ENCODE data around the gene STK31. TPM values are rescaled to one million over a fixed set of nuclear protein-coding genes. Genes with fewer than 3 reads are reported as not detected.
"Not testable (repeated sequence)": the region's sequence is repeated elsewhere in the genome, so short reads cannot be mapped to it uniquely, and the experiment has no call there.

The STK31 gene, protein sequence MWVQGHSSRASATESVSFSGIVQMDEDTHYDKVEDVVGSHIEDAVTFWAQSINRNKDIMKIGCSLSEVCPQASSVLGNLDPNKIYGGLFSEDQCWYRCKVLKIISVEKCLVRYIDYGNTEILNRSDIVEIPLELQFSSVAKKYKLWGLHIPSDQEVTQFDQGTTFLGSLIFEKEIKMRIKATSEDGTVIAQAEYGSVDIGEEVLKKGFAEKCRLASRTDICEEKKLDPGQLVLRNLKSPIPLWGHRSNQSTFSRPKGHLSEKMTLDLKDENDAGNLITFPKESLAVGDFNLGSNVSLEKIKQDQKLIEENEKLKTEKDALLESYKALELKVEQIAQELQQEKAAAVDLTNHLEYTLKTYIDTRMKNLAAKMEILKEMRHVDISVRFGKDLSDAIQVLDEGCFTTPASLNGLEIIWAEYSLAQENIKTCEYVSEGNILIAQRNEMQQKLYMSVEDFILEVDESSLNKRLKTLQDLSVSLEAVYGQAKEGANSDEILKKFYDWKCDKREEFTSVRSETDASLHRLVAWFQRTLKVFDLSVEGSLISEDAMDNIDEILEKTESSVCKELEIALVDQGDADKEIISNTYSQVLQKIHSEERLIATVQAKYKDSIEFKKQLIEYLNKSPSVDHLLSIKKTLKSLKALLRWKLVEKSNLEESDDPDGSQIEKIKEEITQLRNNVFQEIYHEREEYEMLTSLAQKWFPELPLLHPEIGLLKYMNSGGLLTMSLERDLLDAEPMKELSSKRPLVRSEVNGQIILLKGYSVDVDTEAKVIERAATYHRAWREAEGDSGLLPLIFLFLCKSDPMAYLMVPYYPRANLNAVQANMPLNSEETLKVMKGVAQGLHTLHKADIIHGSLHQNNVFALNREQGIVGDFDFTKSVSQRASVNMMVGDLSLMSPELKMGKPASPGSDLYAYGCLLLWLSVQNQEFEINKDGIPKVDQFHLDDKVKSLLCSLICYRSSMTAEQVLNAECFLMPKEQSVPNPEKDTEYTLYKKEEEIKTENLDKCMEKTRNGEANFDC
- total RNA-seq (2014; rRNA removed; shearing (Covaris generic)), result 0.73 and 0.92 TPM in 2 replicates

DNA sequence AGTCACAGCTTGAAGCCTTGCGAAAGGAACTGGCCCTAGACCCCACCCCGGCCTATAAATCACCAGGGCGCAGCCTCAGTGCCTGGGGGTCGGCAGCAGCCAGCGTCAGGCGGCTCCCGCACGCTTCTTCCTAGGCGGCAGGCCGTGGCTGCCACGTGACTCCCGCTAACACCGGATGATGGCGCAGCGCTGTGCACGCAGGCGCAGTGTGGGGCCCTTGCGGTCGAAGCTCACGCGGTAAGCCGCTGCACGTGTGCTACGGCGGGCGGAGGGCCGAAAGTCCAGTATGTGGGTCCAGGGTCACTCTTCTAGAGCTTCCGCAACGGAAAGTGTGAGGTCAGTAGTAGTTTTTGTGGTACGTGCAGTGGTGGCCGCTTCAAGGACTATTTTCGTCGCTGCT is at the start of gene STK31:
TSS of gene STK31 (plus strand) at position 220 of the 400 bp plus-strand sequence. CDS start at position 287, 67 bp downstream.
- no peak within 1 kb of the TSS for H3K4me3 ChIP-seq (ENCODE audit: insufficient read depth, low read depth, low read length)
- DNase-seq, result peak; percentile 35
- peaks cover 3% of the 10 kb centered on the region; the same call in 1 of the 2 replicates for H3K36me3 ChIP-seq (replicated peaks; ENCODE audit: control insufficient read depth, insufficient read depth, low read length)
- H3K27me3 ChIP-seq (ENCODE audit: control insufficient read depth, insufficient read depth, low read length), result no peaks in the 10 kb centered on the region

DNA sequence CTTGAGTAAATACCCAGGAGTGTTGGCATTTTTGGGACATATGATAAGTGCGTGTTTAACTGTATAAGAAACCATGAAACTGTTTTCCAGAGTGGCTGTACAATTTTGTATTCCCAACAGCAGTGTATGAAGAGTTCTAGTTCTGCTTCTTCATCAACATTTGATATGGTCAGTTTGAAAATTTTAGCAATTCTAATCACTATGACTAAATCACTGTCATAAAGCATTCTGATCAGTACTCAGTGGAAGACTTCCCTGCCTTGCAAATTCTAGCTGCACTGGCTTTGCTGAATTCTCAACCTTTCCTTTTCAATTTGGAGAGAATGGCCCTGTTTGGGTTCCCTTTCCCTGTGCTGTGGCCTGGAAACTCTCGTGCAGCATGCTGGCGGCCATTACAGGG is 48.6 kb upstream of the STK31 start:
- Histone ChIP-seq H3K36me3 (replicated peaks; ENCODE audit: control insufficient read depth, insufficient read depth, low read length) (no peaks in the 10 kb centered on the region), H3K4me3 (ENCODE audit: insufficient read depth, low read depth, low read length) (no peak overlapping the region), H3K27me3 (ENCODE audit: control insufficient read depth, insufficient read depth, low read length) (no peaks in the 10 kb centered on the region)
- DNase-seq, result no peak

DNA sequence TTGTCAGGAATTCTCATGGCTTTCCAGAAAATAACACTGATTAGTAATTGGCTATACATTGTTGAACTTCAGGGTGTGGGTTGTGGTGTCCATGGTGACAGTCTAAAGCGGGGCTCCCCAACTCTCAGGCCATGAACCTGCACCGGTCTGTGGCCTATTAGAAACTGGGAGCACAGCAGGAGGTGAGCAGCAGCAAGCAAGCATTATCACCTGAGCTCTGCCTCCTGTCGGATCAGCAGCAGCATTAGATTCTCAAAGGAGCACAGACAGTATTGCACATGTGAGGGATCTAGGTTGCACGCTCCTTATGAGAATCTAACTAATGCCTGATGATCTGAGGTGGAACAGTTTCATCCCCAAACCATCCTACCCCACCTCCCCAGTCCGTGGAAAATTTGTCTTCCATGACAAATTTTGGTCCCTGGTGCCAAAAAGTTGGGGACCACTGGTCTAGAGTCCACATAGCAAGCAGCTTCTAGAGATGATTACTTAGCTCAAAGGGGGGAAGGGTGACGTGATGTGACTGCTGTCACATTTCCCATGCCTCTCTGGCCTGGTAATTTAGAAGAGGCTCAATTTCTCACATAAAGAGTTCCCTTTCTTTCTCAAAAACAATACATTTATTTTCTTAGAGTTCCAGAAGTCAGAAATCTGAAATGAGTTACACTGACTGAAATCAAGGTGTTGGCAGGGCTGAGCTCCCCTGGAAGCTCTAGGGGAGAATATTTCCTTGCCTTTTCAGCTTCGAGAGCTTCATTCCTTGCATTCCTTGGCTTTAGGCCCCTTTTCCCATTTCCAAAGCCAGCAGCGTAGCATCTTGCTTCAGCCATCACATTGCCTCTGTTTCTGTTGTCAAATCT is 47.7 kb upstream of the STK31 start:
- no peak overlapping the region for H3K4me3 ChIP-seq (ENCODE audit: insufficient read depth, low read depth, low read length)
- no peaks in the 10 kb centered on the region for H3K27me3 ChIP-seq (ENCODE audit: control insufficient read depth, insufficient read depth, low read length)
- peak; percentile 30 for DNase-seq
- no peaks in the 10 kb centered on the region for H3K36me3 ChIP-seq (replicated peaks; ENCODE audit: control insufficient read depth, insufficient read depth, low read length)

- DNase-seq, result no peak
- H3K4me3 ChIP-seq (ENCODE audit: insufficient read depth, low read depth, low read length), result no peak overlapping the region
- H3K27me3 ChIP-seq (ENCODE audit: control insufficient read depth, insufficient read depth, low read length), result no peaks in the 10 kb centered on the region
- H3K36me3 ChIP-seq (replicated peaks; ENCODE audit: control insufficient read depth, insufficient read depth, low read length), result no peaks in the 10 kb centered on the region
Observed at GRCh38 chr7:23662984-23663313, 47.1 kb upstream of the STK31 start.

DNA sequence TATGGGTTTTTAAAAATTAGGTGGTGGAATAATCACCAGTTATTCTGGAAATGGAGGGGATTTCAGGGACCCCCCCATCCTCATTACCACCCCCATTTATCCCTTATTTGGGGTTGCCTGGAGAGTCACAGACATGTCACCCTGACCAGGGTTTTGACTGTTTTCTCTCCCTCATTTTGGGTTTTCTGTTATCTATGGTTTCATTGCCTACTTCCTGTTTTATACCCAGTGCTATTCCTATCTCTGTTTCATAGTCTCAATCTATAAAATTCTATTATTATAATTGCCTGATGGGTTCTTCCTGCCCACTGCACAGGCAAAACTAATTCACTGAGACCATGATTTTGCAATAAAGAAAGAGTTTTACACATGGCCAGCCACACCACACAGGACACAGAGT is 45.9 kb upstream of the STK31 start:
- H3K36me3 ChIP-seq (replicated peaks; ENCODE audit: control insufficient read depth, insufficient read depth, low read length), result no peaks in the 10 kb centered on the region
- H3K4me3 ChIP-seq (ENCODE audit: insufficient read depth, low read depth, low read length), result no peak overlapping the region
- H3K27me3 ChIP-seq (ENCODE audit: control insufficient read depth, insufficient read depth, low read length), result no peaks in the 10 kb centered on the region

DNA sequence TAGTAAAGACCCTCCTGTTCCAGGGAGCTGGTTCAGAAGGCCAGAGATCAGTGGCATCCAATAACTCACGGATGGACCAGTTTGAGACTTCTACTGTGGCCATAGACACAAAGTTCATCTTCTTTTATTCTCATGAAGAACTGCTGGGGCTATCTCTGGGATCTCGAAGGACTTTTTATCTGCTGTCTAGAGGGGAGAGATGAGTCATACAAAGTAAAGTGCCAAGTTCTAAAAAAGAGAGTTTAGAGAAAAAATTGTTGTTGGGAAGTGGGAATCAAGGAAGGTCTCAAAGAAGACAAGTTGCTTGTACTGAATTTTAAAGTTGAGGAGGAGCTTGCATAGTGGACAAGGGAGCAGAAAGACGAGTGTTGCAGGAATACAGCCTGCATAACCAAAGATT is 38.0 kb upstream of the STK31 start:
- Histone ChIP-seq H3K4me3 (ENCODE audit: insufficient read depth, low read depth, low read length) (no peak overlapping the region), H3K36me3 (replicated peaks; ENCODE audit: control insufficient read depth, insufficient read depth, low read length) (no peaks in the 10 kb centered on the region), H3K27me3 (ENCODE audit: control insufficient read depth, insufficient read depth, low read length) (no peaks in the 10 kb centered on the region)
- no peak for DNase-seq

More for the DNA sequence above, 45.9 kb upstream of the STK31 start:
- DNase-seq, result no peak

GRCh38 chr7:23679898-23680413 is 30.1 kb upstream of the STK31 start, which contains the start of gene FAM221A:
Gene FAM221A (plus strand): TSS chr7:23680199. CDS start chr7:23680219, 20 bp downstream.
- peak; percentile 91 for DNase-seq
- Histone ChIP-seq H3K36me3 (replicated peaks; ENCODE audit: control insufficient read depth, insufficient read depth, low read length) (no peaks in the 10 kb centered on the region), H3K4me3 (ENCODE audit: insufficient read depth, low read depth, low read length) (peak within 1 kb of the TSS; percentile 76), H3K27me3 (ENCODE audit: control insufficient read depth, insufficient read depth, low read length) (no peaks in the 10 kb centered on the region; the same call in 1 of the 2 replicates)

- DNase-seq, result peak; percentile 80
- H3K36me3 ChIP-seq (replicated peaks; ENCODE audit: control insufficient read depth, insufficient read depth, low read length), result no peaks in the 10 kb centered on the region; the same call in 1 of the 2 replicates
- no peaks in the 10 kb centered on the region; the same call in 1 of the 2 replicates for H3K27me3 ChIP-seq (ENCODE audit: control insufficient read depth, insufficient read depth, low read length)
Observed at GRCh38 chr7:23680414-23681405, 29.3 kb upstream of the STK31 start.

DNA sequence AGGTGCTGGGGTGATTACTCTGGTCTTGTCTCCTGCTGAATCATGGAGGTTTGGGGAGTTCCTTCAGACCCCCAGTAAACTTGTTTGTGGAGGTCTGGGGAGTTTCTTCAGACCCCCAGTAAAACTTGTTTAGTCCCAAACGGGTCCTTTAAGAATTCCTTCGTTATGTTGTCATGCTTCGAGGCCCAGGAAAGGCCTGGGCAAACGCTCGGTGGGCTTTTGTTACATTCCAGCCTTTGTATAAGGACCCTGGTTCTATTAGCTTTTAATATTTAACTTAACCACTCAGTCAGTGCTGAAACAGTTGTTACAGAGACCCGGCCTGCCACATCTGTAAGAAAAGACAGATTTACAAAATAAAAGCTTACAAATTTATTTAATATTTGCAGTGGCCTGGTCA is 26.0 kb upstream of the STK31 start:
- H3K27me3 ChIP-seq (ENCODE audit: control insufficient read depth, insufficient read depth, low read length); DNase-seq; H3K36me3 ChIP-seq (replicated peaks; ENCODE audit: control insufficient read depth, insufficient read depth, low read length); H3K4me3 ChIP-seq (ENCODE audit: insufficient read depth, low read depth, low read length): not testable (repeated sequence)

More at GRCh38 chr7:23680414-23681405, 29.3 kb upstream of the STK31 start:
- H3K4me3 ChIP-seq (ENCODE audit: insufficient read depth, low read depth, low read length), result peak overlapping the region; percentile 76

GRCh38 chr7:23685731-23686130 is 24.3 kb upstream of the STK31 start:
- DNase-seq, result no peak
- no peaks in the 10 kb centered on the region for H3K27me3 ChIP-seq (ENCODE audit: control insufficient read depth, insufficient read depth, low read length)
- no peak overlapping the region for H3K4me3 ChIP-seq (ENCODE audit: insufficient read depth, low read depth, low read length)
- H3K36me3 ChIP-seq (replicated peaks; ENCODE audit: control insufficient read depth, insufficient read depth, low read length), result peaks cover 3% of the 10 kb centered on the region; the same call in 1 of the 2 replicates

GRCh38 chr7:23687011-23687410 is 23.0 kb upstream of the STK31 start:
- Histone ChIP-seq H3K27me3 (ENCODE audit: control insufficient read depth, insufficient read depth, low read length) (no peaks in the 10 kb centered on the region), H3K36me3 (replicated peaks; ENCODE audit: control insufficient read depth, insufficient read depth, low read length) (peaks cover 5% of the 10 kb centered on the region), H3K4me3 (ENCODE audit: insufficient read depth, low read depth, low read length) (no peak overlapping the region)
- no peak for DNase-seq

DNA sequence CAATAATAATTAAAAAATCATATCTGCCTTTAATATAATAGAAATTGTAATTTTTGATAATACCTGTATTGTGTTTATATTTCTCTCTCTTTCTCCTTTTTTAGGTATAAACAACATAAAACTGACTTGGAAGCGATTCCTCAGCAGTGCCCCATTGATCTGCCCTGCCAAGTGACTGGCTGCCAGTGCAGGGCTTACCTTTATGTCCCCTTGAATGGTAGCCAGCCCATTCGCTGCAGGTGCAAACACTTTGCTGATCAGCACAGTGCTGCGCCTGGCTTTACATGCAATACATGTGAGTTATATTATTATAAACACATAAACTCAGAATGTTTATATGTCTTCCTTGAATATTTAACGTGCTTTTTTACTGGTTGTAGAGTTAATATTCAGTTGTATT is 20.9 kb upstream of the STK31 start:
- H3K27me3 ChIP-seq (ENCODE audit: control insufficient read depth, insufficient read depth, low read length), result no peaks in the 10 kb centered on the region
- no peak overlapping the region for H3K4me3 ChIP-seq (ENCODE audit: insufficient read depth, low read depth, low read length)
- H3K36me3 ChIP-seq (replicated peaks; ENCODE audit: control insufficient read depth, insufficient read depth, low read length), result peaks cover 9% of the 10 kb centered on the region
- no peak for DNase-seq

DNA sequence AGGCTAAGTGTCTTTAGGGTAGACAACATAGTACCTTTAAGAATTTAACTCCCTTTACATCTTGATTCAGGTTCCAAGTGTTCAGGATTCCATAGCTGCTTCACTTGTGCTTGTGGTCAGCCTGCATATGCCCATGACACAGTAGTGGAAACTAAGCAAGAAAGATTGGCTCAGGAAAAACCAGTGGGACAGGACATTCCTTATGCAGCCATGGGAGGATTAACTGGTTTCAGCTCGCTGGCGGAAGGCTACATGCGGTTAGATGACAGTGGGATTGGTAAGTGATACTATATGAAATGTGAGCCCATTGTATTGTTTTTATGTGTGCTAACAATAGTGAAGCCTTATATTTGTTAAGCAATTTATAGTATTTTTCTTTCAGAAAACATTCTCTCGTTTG is 18.7 kb upstream of the STK31 start:
- H3K4me3 ChIP-seq (ENCODE audit: insufficient read depth, low read depth, low read length), result no peak overlapping the region
- peaks cover 8% of the 10 kb centered on the region for H3K36me3 ChIP-seq (replicated peaks; ENCODE audit: control insufficient read depth, insufficient read depth, low read length)
- no peak for DNase-seq
- no peaks in the 10 kb centered on the region for H3K27me3 ChIP-seq (ENCODE audit: control insufficient read depth, insufficient read depth, low read length)

All from H7 (cell line).